ENCODE results near the gene METTL15. TPM values are rescaled to one million over a fixed set of nuclear protein-coding genes. Genes with fewer than 3 reads are reported as not detected.

METTL15 gene
- total RNA-seq, 2 experiments from 2014 or later, result 18.9 to 19.7 TPM

- H3K9me2 ChIP-seq (ENCODE audit: insufficient read depth, low read length), result no peaks in the 10 kb centered on the region
- no peak overlapping the region for H3K4me3 ChIP-seq (ENCODE audit: low read depth, low read length, poor library complexity, severe bottlenecking)
- H3K27ac ChIP-seq (ENCODE audit: low read depth, low read length, poor library complexity, severe bottlenecking), result no peak overlapping the region
- no peak for TF ChIP-seq CTCF (conservative IDR thresholded peaks at IDR 0.05; ENCODE audit: low read length)
- no peak for TF ChIP-seq EZH2phosphoT487 (IDR thresholded peaks at IDR 0.05; ENCODE audit: borderline replicate concordance, low read depth, low read length)
- no peak overlapping the region for H3K4me2 ChIP-seq (ENCODE audit: low read length)
- peaks cover 7% of the 10 kb centered on the region for H3K4me1 ChIP-seq (ENCODE audit: insufficient read depth, low read length, poor library complexity, severe bottlenecking)
- H3K36me3 ChIP-seq (ENCODE audit: insufficient read depth, low read length), result peaks cover 95% of the 10 kb centered on the region
- H3K9me3 ChIP-seq (ENCODE audit: low read length), result no peaks in the 10 kb centered on the region
- BruUV-seq (replicated peaks), result no TSS peak
- no peak for DNase-seq (ENCODE audit: low spot score)
- no peak overlapping the region for H2AFZ ChIP-seq (ENCODE audit: low read length)
- intact Hi-C loops (cut with micrococcal nuclease; ENCODE audit: unreplicated experiment), result no loop called here
- peaks cover 40% of the 10 kb centered on the region for H3K79me2 ChIP-seq (ENCODE audit: insufficient read depth, low read depth, low read length)
- CTCF ChIA-PET (ENCODE audit: unreplicated experiment), result no interaction called here
- peaks cover 8% of the 10 kb centered on the region; the same call in 1 of the 2 replicates for H4K20me1 ChIP-seq (ENCODE audit: insufficient read depth, low read length)
- POLR2A ChIA-PET, result interaction anchor here (0.7 to 4.4 kb wide), 5 partner anchors 10 to 19 kb away, joined by 3 to 28 read pairs (median 4); partner anchors contain the start of genes KIF18A and METTL15
These were observed 18.0 kb upstream of the METTL15 start for GRCh38 chr11:28090052-28090749.

GRCh38 chr11:28092786-28093185 is 15.4 kb upstream of the METTL15 start:
- ChIA-PET CTCF (ENCODE audit: unreplicated experiment) (no interaction called here), POLR2A (interaction anchor here (4.4 kb wide), 1 partner anchor 14 kb away, joined by 28 read pairs; the partner anchor contains the start of genes KIF18A and METTL15)
- no peak overlapping the region for H3K4me2 ChIP-seq (ENCODE audit: low read length)
- H3K9me3 ChIP-seq (ENCODE audit: low read length), result no peaks in the 10 kb centered on the region
- no peak for DNase-seq (ENCODE audit: low spot score)
- no TSS peak for BruUV-seq (replicated peaks)
- H4K20me1 ChIP-seq (ENCODE audit: insufficient read depth, low read length), result peaks cover 10% of the 10 kb centered on the region; the same call in 1 of the 2 replicates
- no peak overlapping the region for H3K4me3 ChIP-seq (ENCODE audit: low read depth, low read length, poor library complexity, severe bottlenecking)
- intact Hi-C loops (cut with micrococcal nuclease; ENCODE audit: unreplicated experiment), result no loop called here
- H3K27ac ChIP-seq (ENCODE audit: low read depth, low read length, poor library complexity, severe bottlenecking), result no peak overlapping the region
- H3K4me1 ChIP-seq (ENCODE audit: insufficient read depth, low read length, poor library complexity, severe bottlenecking), result no peaks in the 10 kb centered on the region
- peaks cover 60% of the 10 kb centered on the region for H3K79me2 ChIP-seq (ENCODE audit: insufficient read depth, low read depth, low read length)
- H3K9me2 ChIP-seq (ENCODE audit: insufficient read depth, low read length), result no peaks in the 10 kb centered on the region
- no peak for TF ChIP-seq EZH2phosphoT487 (IDR thresholded peaks at IDR 0.05; ENCODE audit: borderline replicate concordance, low read depth, low read length)
- no peak for TF ChIP-seq CTCF (conservative IDR thresholded peaks at IDR 0.05; ENCODE audit: low read length)
- peaks cover 97% of the 10 kb centered on the region for H3K36me3 ChIP-seq (ENCODE audit: insufficient read depth, low read length)
- no peak overlapping the region for H2AFZ ChIP-seq (ENCODE audit: low read length)

GRCh38 chr11:28098257-28098656 is 9.9 kb upstream of the METTL15 start:
- H3K79me2 ChIP-seq (ENCODE audit: insufficient read depth, low read depth, low read length), result peaks cover 100% of the 10 kb centered on the region
- H3K4me2 ChIP-seq (ENCODE audit: low read length), result no peak overlapping the region
- intact Hi-C loops (cut with micrococcal nuclease; ENCODE audit: unreplicated experiment), result no loop called here
- no peaks in the 10 kb centered on the region for H3K9me3 ChIP-seq (ENCODE audit: low read length)
- no peaks in the 10 kb centered on the region for H3K9me2 ChIP-seq (ENCODE audit: insufficient read depth, low read length)
- POLR2A ChIA-PET, result interaction anchor here (1.1 to 3.1 kb wide), 3 partner anchors 9 to 23 kb away, joined by 3 to 38 read pairs (median 7); partner anchors contain the start of genes KIF18A and METTL15
- DNase-seq (ENCODE audit: low spot score), result no peak
- no peaks in the 10 kb centered on the region for H3K4me1 ChIP-seq (ENCODE audit: insufficient read depth, low read length, poor library complexity, severe bottlenecking)
- no peak overlapping the region for H3K27ac ChIP-seq (ENCODE audit: low read depth, low read length, poor library complexity, severe bottlenecking)
- H2AFZ ChIP-seq (ENCODE audit: low read length), result no peak overlapping the region
- BruUV-seq (replicated peaks), result no TSS peak
- H3K36me3 ChIP-seq (ENCODE audit: insufficient read depth, low read length), result peaks cover 88% of the 10 kb centered on the region
- no peak overlapping the region for H3K4me3 ChIP-seq (ENCODE audit: low read depth, low read length, poor library complexity, severe bottlenecking)
- peaks cover 33% of the 10 kb centered on the region for H4K20me1 ChIP-seq (ENCODE audit: insufficient read depth, low read length)
- TF ChIP-seq EZH2phosphoT487 (IDR thresholded peaks at IDR 0.05; ENCODE audit: borderline replicate concordance, low read depth, low read length), result no peak
- TF ChIP-seq CTCF (conservative IDR thresholded peaks at IDR 0.05; ENCODE audit: low read length), result no peak
- CTCF ChIA-PET (ENCODE audit: unreplicated experiment), result interaction anchor here (0.9 kb wide), 1 partner anchor 9 kb away, joined by 3 read pairs; no protein-coding TSS in a partner anchor
